K562 (cell line): Measurements from ENCODE around the gene ABCA7. TPM values are rescaled to one million over a fixed set of nuclear protein-coding genes. Genes with fewer than 3 reads are reported as not detected.

Source experiments
- ATAC-seq: fragments of 200-7000 bp; cut with Tn5 transposase; 3 replicates; pipeline ENCODE4 v1.9.1; 2020; ENCODE audit warnings: moderate library complexity
- BruUV-seq: library from RNA; stranded (reverse); fragments of 400-500 nt; replicated peaks from 2 replicates; lab custom pipeline; 2021; lab: Mats Ljungman, UMichigan
- CTCF ChIA-PET: fragments of 300-600 bp; formaldehyde crosslinking; extraction: SDS; loops from one replicate; lab custom pipeline; 2021; ENCODE audit warnings: low intra/inter-chr PET ratio; lab: Yijun Ruan, JAX
- POLR2A ChIA-PET: fragments of 300-600, 350-650 bp; sonication (Branson Sonifier 250); formaldehyde crosslinking; extraction: SDS; loops from one replicate; lab custom pipeline; 2021; ENCODE audit warnings: antibody characterized with exemption, inconsistent platforms; lab: Yijun Ruan, JAX
- DNase-seq, 4 experiments: peaks; one replicate each; pipeline versions ENCODE4 v3.0.0 to v3.0.0-alpha.2; 2011 to 2018; ENCODE audit warnings: low spot score in 3 of 4, mixed read lengths in 3 of 4; ENCODE audit errors: extremely low read depth in 1 of 4
- FAIRE-seq: peaks from 2 replicates; lab custom pipeline; 2011; peaks lifted over from hg19 to GRCh38; lab: Jason Lieb, UNC
- H2AFZ ChIP-seq: 2 replicates; pipeline ENCODE4 v1.6.0; 2011; ENCODE audit warnings: low read depth, low read length, control low read depth, inconsistent platforms
- H3K27ac ChIP-seq: fragments of 200-600 bp; 3 replicates; pipeline ENCODE4 v1.8.0; 2011; ENCODE audit warnings: low read depth, mild to moderate bottlenecking, control low read depth, inconsistent platforms, low read length, moderate library complexity, mixed read lengths; ENCODE audit errors: extremely low read depth
- H3K27me3 ChIP-seq, 2 experiments: fragments of 300-600 bp in 1 of 2; 2 replicates in 1 of 2; 3 replicates in 1 of 2; pipeline versions ENCODE4 v1.6.0 to v1.8.0; 2011; ENCODE audit warnings: inconsistent platforms in 2 of 2, low read length in 2 of 2, mild to moderate bottlenecking in 1 of 2, mixed read lengths in 1 of 2, moderate library complexity in 1 of 2; ENCODE audit not compliant: control insufficient read depth in 2 of 2, insufficient read depth in 2 of 2
- H3K36me3 ChIP-seq: fragments of 300-600 bp; 3 replicates; pipeline ENCODE4 v1.8.0; 2011; ENCODE audit warnings: mild to moderate bottlenecking, low read length, inconsistent platforms; ENCODE audit not compliant: control insufficient read depth, insufficient read depth
- H3K4me1 ChIP-seq, 2 experiments: fragments of 200-600 bp in 1 of 2; replicated peaks in 1 of 2; 2 replicates in 1 of 2; 3 replicates in 1 of 2; pipeline versions ENCODE4 v1.5.1 to v1.8.0; 2011; ENCODE audit warnings: inconsistent platforms in 2 of 2, low read length in 2 of 2, mild to moderate bottlenecking in 1 of 2, mixed read lengths in 1 of 2, moderate library complexity in 1 of 2; ENCODE audit not compliant: control insufficient read depth in 2 of 2, insufficient read depth in 2 of 2
- H3K4me2 ChIP-seq: 2 replicates; pipeline ENCODE4 v1.6.1; 2011; ENCODE audit warnings: low read length, control low read depth, inconsistent platforms, mixed read lengths; ENCODE audit not compliant: insufficient read depth
- H3K4me3 ChIP-seq: fragments of 200-600 bp; sonication (generic), shearing (Covaris generic); 2 replicates; pipeline ENCODE4 v1.5.1; 2016; ENCODE audit warnings: control low read depth, inconsistent platforms
- H3K79me2 ChIP-seq: fragments of 200-600 bp; 3 replicates; pipeline ENCODE4 v1.8.0; 2011; ENCODE audit warnings: low read length, inconsistent platforms; ENCODE audit not compliant: control insufficient read depth, insufficient read depth
- H3K9ac ChIP-seq, 2 experiments: 2 replicates each; pipeline versions ENCODE4 v1.6.0 to v1.6.1; 2011; ENCODE audit warnings: low read depth in 2 of 2, low read length in 2 of 2, control low read depth in 1 of 2, inconsistent platforms in 1 of 2, mild to moderate bottlenecking in 1 of 2, mixed read lengths in 1 of 2; ENCODE audit not compliant: insufficient read depth in 1 of 2
- H3K9me1 ChIP-seq: one replicate; pipeline ENCODE4 v1.6.0; 2011; ENCODE audit warnings: inconsistent platforms, mild to moderate bottlenecking, low read length, moderate library complexity; ENCODE audit not compliant: control insufficient read depth, insufficient read depth
- H3K9me3 ChIP-seq: replicated peaks from 2 replicates; pipeline ENCODE4 v1.5.1; 2011; ENCODE audit warnings: low read depth, low read length, inconsistent platforms; ENCODE audit not compliant: control insufficient read depth, insufficient read depth
- H4K20me1 ChIP-seq: replicated peaks from 2 replicates; pipeline ENCODE4 v1.6.1; 2011; ENCODE audit warnings: low read length, inconsistent platforms, mixed read lengths; ENCODE audit not compliant: control insufficient read depth, insufficient read depth
- CREB1 ChIP-seq, 2 experiments: sonication (generic) in 1 of 2; formaldehyde crosslinking in 1 of 2; IDR thresholded peaks; 2 replicates each; pipeline versions ENCODE4 v1.6.1 to v1.8.0; 2012 to 2022; ENCODE audit warnings: inconsistent platforms in 1 of 2, mild to moderate bottlenecking in 1 of 2, missing genetic modification reagents in 1 of 2, moderate library complexity in 1 of 2
- ETV5 ChIP-seq: sonication (generic); formaldehyde crosslinking; IDR thresholded peaks from 2 replicates; pipeline ENCODE4 v1.4.0; 2020; ENCODE audit warnings: low read depth, mild to moderate bottlenecking, missing genetic modification reagents
- HMG20A ChIP-seq: fragments of 450-650 bp; formaldehyde crosslinking; conservative IDR thresholded peaks from 2 replicates; pipeline ENCODE4 v1.4.0; 2020; ENCODE audit warnings: mild to moderate bottlenecking, mixed read lengths
- HNRNPL ChIP-seq: fragments of 200-400 bp; formaldehyde crosslinking; IDR thresholded peaks from 2 replicates; pipeline ENCODE4 v1.6.1; 2017; ENCODE audit warnings: low read depth, mild to moderate bottlenecking, low read length
- MXI1 ChIP-seq: IDR thresholded peaks from 2 replicates; pipeline ENCODE4 v1.6.1; 2011; ENCODE audit warnings: low read depth, mild to moderate bottlenecking, improper control_type of control experiment, low read length
- NCOA4 ChIP-seq: fragments of 450-650 bp; IDR thresholded peaks from 2 replicates; pipeline ENCODE4 v1.6.1; 2018; ENCODE audit warnings: mild to moderate bottlenecking; ENCODE audit not compliant: partially characterized antibody
- NONO ChIP-seq, 2 experiments: fragments of 200-400 bp in 1 of 2; fragments of 450-650 bp in 1 of 2; formaldehyde crosslinking in 1 of 2; IDR thresholded peaks; 2 replicates each; pipeline ENCODE4 v1.6.1; 2017; ENCODE audit warnings: low read depth in 2 of 2, mild to moderate bottlenecking in 2 of 2, moderate library complexity in 2 of 2, low read length in 1 of 2
- PPARD ChIP-seq: fragments of 250-450 bp; sonication (Bioruptor Pico); IDR thresholded peaks from 2 replicates; pipeline ENCODE4 v1.8.0; 2022; ENCODE audit warnings: inconsistent platforms, mild to moderate bottlenecking, moderate library complexity
- PRDM10 ChIP-seq: fragments of 450-650 bp; IDR thresholded peaks from 2 replicates; pipeline ENCODE4 v1.6.1; 2018; ENCODE audit not compliant: partially characterized antibody
- RBFOX2 ChIP-seq: fragments of 200-400 bp; formaldehyde crosslinking; IDR thresholded peaks from 2 replicates; pipeline ENCODE4 v1.6.1; 2017; ENCODE audit warnings: low read depth, mild to moderate bottlenecking, low read length, moderate library complexity
- ZBTB33 ChIP-seq: sonication (generic); formaldehyde crosslinking; IDR thresholded peaks from 2 replicates; pipeline ENCODE4 v1.8.1; 2023; ENCODE audit warnings: mild to moderate bottlenecking, missing genetic modification reagents
- WGBS: fragments of 100-300 bp; shearing (Covaris generic); methylation state at CpG from one replicate; pipeline ENCODE4 v1.1.6; 2016; ENCODE audit warnings: low coverage, mixed read lengths; ENCODE audit not compliant: insufficient coverage; ENCODE audit errors: missing lambda C conversion rate; 5-methylcytosine and 5-hydroxymethylcytosine counted together
- in situ Hi-C: fragments of 300-500 bp; cut with MboI; formaldehyde crosslinking; loops from 4 replicates; pipeline ENCODE4 v1.15.0; 2018; ENCODE audit warnings: inconsistent platforms, mixed read lengths
- intact Hi-C: fragments of 100-400 bp; cut with micrococcal nuclease; formaldehyde crosslinking; loops from 2 replicates; pipeline ENCODE4 v1.14.2; 2022
- polyA plus RNA-seq, 8 experiments: library from polyadenylated mRNA; depleted of rRNA in 4 of 8; stranded (reverse) in 5 of 8; unstranded in 3 of 8; fragments of >200 nt; fragmentation: Nextera tagmentation in 2 of 8; fragmentation: Illumina TruSeq in 1 of 8; extraction: Ambion mirVana in 2 of 8; extraction: Trizol in 1 of 8; gene quantifications; 2 replicates each; pipeline versions ENCODE4 v1.2.1 to v1.2.3, GENCODE V29; 2011 to 2014; ENCODE audit warnings: inconsistent platforms in 1 of 8, missing spikeins in 1 of 8
- total RNA-seq, 7 experiments: library from RNA; depleted of rRNA in 6 of 7; stranded (reverse); fragments of >200 nt in 6 of 7; fragmentation: Illumina TruSeq in 2 of 7; extraction: Trizol in 2 of 7; gene quantifications; 2 replicates each; pipeline versions ENCODE4 v1.2.1 to v1.2.3, GENCODE V29; 2011 to 2021; ENCODE audit warnings: low replicate concordance in 1 of 7
- TF ChIP-seq, protein P1 (sequence below): fragments of 450-650 bp; IDR thresholded peaks from 2 replicates; pipeline ENCODE4 v1.6.1; 2017; ENCODE audit warnings: antibody characterized with exemption

The ABCA7 gene
- total and polyA plus RNA-seq, 9 of the 15 experiments (the other 6 are each of a cell fraction or from before 2014, with no cell fraction given) = 2.3 to 96.1 (median 31.2) TPM

DNA sequence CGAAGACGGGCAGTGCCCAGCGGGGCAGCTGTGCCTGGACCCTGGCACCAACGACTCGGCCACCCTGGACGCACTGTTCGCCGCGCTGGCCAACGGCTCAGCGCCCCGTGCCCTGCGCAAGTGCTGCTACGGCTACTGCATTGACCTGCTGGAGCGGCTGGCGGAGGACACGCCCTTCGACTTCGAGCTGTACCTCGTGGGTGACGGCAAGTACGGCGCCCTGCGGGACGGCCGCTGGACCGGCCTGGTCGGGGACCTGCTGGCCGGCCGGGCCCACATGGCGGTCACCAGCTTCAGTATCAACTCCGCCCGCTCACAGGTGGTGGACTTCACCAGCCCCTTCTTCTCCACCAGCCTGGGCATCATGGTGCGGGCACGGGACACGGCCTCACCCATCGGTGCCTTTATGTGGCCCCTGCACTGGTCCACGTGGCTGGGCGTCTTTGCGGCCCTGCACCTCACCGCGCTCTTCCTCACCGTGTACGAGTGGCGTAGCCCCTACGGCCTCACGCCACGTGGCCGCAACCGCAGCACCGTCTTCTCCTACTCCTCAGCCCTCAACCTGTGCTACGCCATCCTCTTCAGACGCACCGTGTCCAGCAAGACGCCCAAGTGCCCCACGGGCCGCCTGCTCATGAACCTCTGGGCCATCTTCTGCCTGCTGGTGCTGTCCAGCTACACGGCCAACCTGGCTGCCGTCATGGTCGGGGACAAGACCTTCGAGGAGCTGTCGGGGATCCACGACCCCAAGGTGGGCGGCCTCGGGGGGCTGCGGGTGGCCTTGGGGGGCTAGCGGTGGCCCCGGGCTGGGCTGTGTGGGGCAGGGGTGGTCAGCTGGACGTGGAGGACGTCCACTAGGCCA lies 34.9 kb upstream of the ABCA7 start:
- no peaks in the 10 kb centered on the region for H3K9me3 ChIP-seq
- H3K36me3 ChIP-seq = peaks cover 9% of the 10 kb centered on the region; the same call in 1 of the 3 replicates
- 81% methylated on average over 44 of the region's 70 CpGs for WGBS
- in situ Hi-C loops = no loop called here
- intact Hi-C loops = no loop called here
- FAIRE-seq (no peak), ATAC-seq (no peak), DNase-seq (no peak)
- H3K9ac ChIP-seq = no peak overlapping the region
- H3K9me1 ChIP-seq = no peaks in the 10 kb centered on the region
- ChIA-PET CTCF (interaction anchor here (1.2 kb wide), 1 partner anchor 83 kb away, joined by 4 read pairs; no protein-coding TSS in a partner anchor), POLR2A (interaction anchor here (1.7 to 2.1 kb wide), 2 partner anchors 9 to 21 kb away, joined by 5 to 6 read pairs; partner anchors contain the start of gene CNN2)
- H3K79me2 ChIP-seq = no peaks in the 10 kb centered on the region
- no peaks in the 10 kb centered on the region for H3K27me3 ChIP-seq
- no peak overlapping the region for H3K4me3 ChIP-seq
- no peak overlapping the region for H3K4me2 ChIP-seq
- no peak overlapping the region for H2AFZ ChIP-seq
- no TSS peak for BruUV-seq
- H3K27ac ChIP-seq = no peak overlapping the region
- peaks cover 0 to 74% of the 10 kb centered on the region in 2 experiments; a peak in 4 of 5 replicates for H3K4me1 ChIP-seq
- no peaks in the 10 kb centered on the region for H4K20me1 ChIP-seq
- no peak for TF ChIP-seq MXI1
- TF ChIP-seq HMG20A (CRISPR knock-in tag) = no peak
- TF ChIP-seq NONO (IDR thresholded peaks at IDR 0.05; ENCODE audit: low read depth in 2 of 2, low read length in 1 of 2) = no peak
- TF ChIP-seq ETV5 (CRISPR knock-in tag) = no peak
- TF ChIP-seq PPARD = no peak
- 0 out of 2 replicates have a peak, but pooled peaks have one; percentile 33 for TF ChIP-seq RBFOX2
- no peak for TF ChIP-seq PRDM10
- TF ChIP-seq, protein P1, sequence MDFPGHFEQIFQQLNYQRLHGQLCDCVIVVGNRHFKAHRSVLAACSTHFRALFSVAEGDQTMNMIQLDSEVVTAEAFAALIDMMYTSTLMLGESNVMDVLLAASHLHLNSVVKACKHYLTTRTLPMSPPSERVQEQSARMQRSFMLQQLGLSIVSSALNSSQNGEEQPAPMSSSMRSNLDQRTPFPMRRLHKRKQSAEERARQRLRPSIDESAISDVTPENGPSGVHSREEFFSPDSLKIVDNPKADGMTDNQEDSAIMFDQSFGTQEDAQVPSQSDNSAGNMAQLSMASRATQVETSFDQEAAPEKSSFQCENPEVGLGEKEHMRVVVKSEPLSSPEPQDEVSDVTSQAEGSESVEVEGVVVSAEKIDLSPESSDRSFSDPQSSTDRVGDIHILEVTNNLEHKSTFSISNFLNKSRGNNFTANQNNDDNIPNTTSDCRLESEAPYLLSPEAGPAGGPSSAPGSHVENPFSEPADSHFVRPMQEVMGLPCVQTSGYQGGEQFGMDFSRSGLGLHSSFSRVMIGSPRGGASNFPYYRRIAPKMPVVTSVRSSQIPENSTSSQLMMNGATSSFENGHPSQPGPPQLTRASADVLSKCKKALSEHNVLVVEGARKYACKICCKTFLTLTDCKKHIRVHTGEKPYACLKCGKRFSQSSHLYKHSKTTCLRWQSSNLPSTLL = no peak
- no peak for TF ChIP-seq CREB1 (IDR thresholded peaks at IDR 0.05)
- TF ChIP-seq CREB1 (CRISPR knock-in tag; IDR thresholded peaks at IDR 0.05) = no peak
- TF ChIP-seq HNRNPL = peak; percentile 95
- TF ChIP-seq NCOA4 = no peak
- peak; percentile 94 for TF ChIP-seq ZBTB33 (CRISPR knock-in tag)
